Stimulated activated naive B cell treated with anti-CD40 and anti-IgM and Interleukin-4, amounts not matched to agents 10 μg/mL and 1 μg/mL and 100 μg/mL, for 72 hours (primary cell): ENCODE results near the gene RBM17.
A peak's percentile ranks its signal among the peaks of the same experiment; 100 is the strongest.

ENCODE experiments used
- ATAC-seq, 2 donors: fragments of 150-1000 bp; cut with Tn5 transposase; replicated peaks; 2 replicates each; pipeline ENCODE4 v1.10.0; 2021; ENCODE audit warnings: moderate library complexity in 1 of 2
- DNase-seq: peaks from one replicate; pipeline ENCODE4 v3.0.0; 2021
- H3K27ac Mint-ChIP-seq: one replicate; pipeline ENCODE4 v1.8.0; 2022; ENCODE audit warnings: mild to moderate bottlenecking, mixed read lengths
- H3K27me3 Mint-ChIP-seq, 2 donors: one replicate each; pipeline ENCODE4 v1.8.0; 2022; ENCODE audit warnings: mixed read lengths in 2 of 2
- H3K36me3 Mint-ChIP-seq, 2 donors: one replicate each; pipeline ENCODE4 v1.8.0; 2022; ENCODE audit warnings: mixed read lengths in 2 of 2, mild to moderate bottlenecking in 1 of 2
- H3K4me1 Mint-ChIP-seq, 2 donors: one replicate each; pipeline ENCODE4 v1.8.0; 2022; ENCODE audit warnings: mixed read lengths in 2 of 2, mild to moderate bottlenecking in 1 of 2
- H3K4me3 Mint-ChIP-seq, 2 donors: one replicate each; pipeline ENCODE4 v1.8.0; 2022; ENCODE audit warnings: mild to moderate bottlenecking in 2 of 2, mixed read lengths in 2 of 2, moderate library complexity in 1 of 2
- H3K9me3 Mint-ChIP-seq, 2 donors: one replicate each; pipeline ENCODE4 v1.8.0; 2022; ENCODE audit warnings: mixed read lengths in 2 of 2, mild to moderate bottlenecking in 1 of 2

The RBM17 gene

GRCh38 chr10:6080417-6080973, 8.3 kb upstream of the RBM17 start:
- H3K4me1 Mint-ChIP-seq, result peaks cover 3 to 12% of the 10 kb centered on the region in 2 donors
- ATAC-seq (no peak), DNase-seq (no peak)
- no peak overlapping the region for H3K27ac Mint-ChIP-seq
- H3K4me3 Mint-ChIP-seq, result no peak overlapping the region
- H3K9me3 Mint-ChIP-seq, result no peaks in the 10 kb centered on the region
- H3K36me3 Mint-ChIP-seq, result no peaks in the 10 kb centered on the region
- no peaks in the 10 kb centered on the region for H3K27me3 Mint-ChIP-seq

DNA sequence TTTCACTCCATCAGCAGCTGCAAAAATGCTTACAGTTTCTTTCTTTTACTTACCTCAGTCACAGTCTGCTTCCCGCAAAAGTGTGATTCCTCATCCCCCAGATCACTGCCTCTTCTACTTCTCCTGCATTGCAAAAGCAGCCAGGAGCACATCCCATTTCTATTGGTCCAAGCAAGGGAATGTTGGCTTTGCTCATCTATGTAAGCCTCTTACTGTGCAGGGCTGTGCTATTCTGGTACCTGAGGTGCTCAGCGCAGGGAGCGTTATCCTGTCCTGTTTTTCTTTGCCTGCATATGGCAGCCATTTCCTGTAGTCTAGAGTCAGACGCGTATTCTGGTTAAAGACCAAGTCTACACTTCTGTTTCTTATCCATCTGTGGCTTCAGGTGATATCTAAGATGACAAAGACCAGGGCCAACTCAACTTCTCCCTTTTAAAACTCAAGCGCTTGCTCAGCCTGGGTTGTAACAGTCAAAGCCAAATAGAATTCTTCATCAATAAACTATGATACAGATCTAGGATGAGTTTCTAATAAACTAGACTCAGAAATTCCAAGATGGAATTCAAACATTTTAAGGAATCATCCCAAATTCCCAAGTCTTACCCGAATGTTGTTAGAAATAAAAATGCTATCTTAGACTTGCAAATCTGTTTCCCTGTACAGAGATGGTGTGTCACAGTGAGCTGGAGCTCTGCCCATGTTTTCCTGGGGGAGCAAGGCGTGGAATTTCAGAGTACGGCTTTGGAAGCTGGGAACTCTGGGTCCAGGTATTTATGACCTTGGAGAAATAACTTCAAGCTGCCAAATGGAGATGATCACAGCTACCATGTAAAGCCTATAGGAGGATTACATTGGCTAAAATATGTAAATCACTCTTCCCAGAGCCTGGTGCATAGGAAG, 6.1 kb upstream of the RBM17 start:
- ATAC-seq, result no peak
- Mint-ChIP-seq H3K27me3 (no peaks in the 10 kb centered on the region), H3K27ac (no peak overlapping the region), H3K9me3 (no peaks in the 10 kb centered on the region), H3K4me3 (no peak overlapping the region), H3K36me3 (no peaks in the 10 kb centered on the region), H3K4me1 (peaks cover 23 to 25% of the 10 kb centered on the region in 2 donors)
- DNase-seq, result no peak

- no peak for DNase-seq
- H3K4me3 Mint-ChIP-seq, result no peak overlapping the region
Observed at GRCh38 chr10:6083523-6084475, 5.0 kb upstream of the RBM17 start.

DNA sequence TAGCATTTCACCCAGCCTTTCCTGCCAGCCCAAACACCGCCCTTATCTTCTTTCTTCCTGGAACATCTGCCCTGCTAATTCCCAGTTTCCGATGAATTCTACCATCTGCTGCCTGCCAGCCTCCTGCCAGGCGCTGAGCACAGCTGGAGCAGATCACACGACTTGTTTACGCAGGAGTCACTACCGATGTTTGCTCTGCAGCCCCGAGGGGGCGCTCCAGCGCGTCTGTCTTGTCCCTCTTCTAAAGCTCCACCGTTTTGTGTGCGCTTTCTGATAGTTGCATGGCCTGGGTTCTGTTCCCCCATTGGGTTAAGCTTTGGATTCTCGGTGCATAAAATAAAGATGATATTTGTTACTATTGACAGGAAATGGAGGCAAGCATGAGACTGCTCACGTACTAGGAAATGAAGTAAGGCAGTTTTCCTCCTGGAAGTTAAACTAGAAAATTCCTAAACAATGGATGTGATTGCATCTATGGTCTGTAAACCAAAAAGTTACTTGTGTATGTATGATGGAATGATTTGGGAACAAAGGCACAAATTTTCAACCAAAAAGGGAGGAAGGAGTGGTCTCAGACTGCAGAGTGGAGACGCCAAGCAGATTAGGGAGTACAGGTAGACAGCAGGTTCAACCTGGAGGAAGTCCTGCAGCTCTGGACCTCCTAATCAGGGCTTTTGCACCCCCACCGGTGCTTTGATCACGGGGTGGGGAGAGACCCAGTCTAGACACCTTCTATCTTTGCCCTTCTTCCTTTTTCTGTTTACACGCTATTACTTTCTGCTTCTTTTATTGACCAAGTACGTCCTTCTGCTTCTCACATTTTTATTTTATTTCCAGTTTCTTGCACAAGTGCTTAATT, 2.2 kb upstream of the RBM17 start:
- DNase-seq (peak; percentile 78), ATAC-seq (peak; percentile 81 to 82)
- H3K9me3 Mint-ChIP-seq, result no peaks in the 10 kb centered on the region
- peak overlapping the region; percentile 69 to 78 for H3K4me3 Mint-ChIP-seq
- H3K27ac Mint-ChIP-seq, result peak overlapping the region; percentile 94
- peaks cover 35 to 55% of the 10 kb centered on the region in 2 donors for H3K4me1 Mint-ChIP-seq
- H3K27me3 Mint-ChIP-seq, result no peaks in the 10 kb centered on the region
- peaks cover 0 to 2% of the 10 kb centered on the region in 2 donors for H3K36me3 Mint-ChIP-seq

More at GRCh38 chr10:6083523-6084475, 5.0 kb upstream of the RBM17 start:
- Mint-ChIP-seq H3K4me1 (peaks cover 33 to 34% of the 10 kb centered on the region in 2 donors), H3K36me3 (no peaks in the 10 kb centered on the region), H3K9me3 (no peaks in the 10 kb centered on the region), H3K27ac (no peak overlapping the region), H3K27me3 (no peaks in the 10 kb centered on the region)
- ATAC-seq, result no peak

GRCh38 chr10:6089334-6090219, 743 bp downstream of the RBM17 start:
- Mint-ChIP-seq H3K9me3 (no peaks in the 10 kb centered on the region), H3K4me3 (peak overlapping the region; percentile 90 to 95), H3K27ac (peak overlapping the region; percentile 87), H3K27me3 (no peaks in the 10 kb centered on the region), H3K36me3 (peaks cover 11 to 12% of the 10 kb centered on the region in 2 donors), H3K4me1 (peaks cover 40 to 80% of the 10 kb centered on the region in 2 donors)
- peak in 1 of 2 donors; percentile 6 for ATAC-seq
- DNase-seq, result peak; percentile 12

DNA sequence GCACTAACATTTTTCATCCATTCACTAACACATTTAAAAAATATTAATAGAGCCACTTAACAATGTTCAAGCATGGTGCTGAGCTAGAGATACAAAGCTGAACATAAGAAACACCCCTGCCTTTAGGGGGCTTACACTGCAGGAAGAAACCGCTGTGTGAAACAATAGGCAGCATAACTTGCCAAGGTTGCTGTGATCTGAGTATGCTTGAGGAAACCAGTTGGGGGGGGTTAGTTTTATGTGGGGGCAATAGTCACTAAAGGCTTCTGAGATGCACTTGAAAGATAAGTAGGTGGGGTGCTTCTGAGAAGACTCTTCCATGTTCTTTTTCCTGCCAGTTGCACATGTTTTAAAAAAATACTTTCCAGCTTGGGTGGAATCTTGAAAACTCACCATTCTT, 2.8 kb downstream of the RBM17 start:
- Mint-ChIP-seq H3K27ac (no peak overlapping the region), H3K9me3 (no peaks in the 10 kb centered on the region), H3K4me3 (no peak overlapping the region), H3K4me1 (peaks cover 41 to 78% of the 10 kb centered on the region in 2 donors), H3K27me3 (no peaks in the 10 kb centered on the region), H3K36me3 (peaks cover 13 to 19% of the 10 kb centered on the region in 2 donors)
- DNase-seq, result no peak
- ATAC-seq, result no peak

GRCh38 chr10:6092731-6093130, 3.9 kb downstream of the RBM17 start:
- ATAC-seq, result no peak
- peaks cover 20 to 27% of the 10 kb centered on the region in 2 donors for H3K36me3 Mint-ChIP-seq
- no peak overlapping the region for H3K4me3 Mint-ChIP-seq
- H3K9me3 Mint-ChIP-seq, result no peaks in the 10 kb centered on the region
- H3K27me3 Mint-ChIP-seq, result no peaks in the 10 kb centered on the region
- no peak for DNase-seq
- H3K4me1 Mint-ChIP-seq, result peaks cover 36 to 72% of the 10 kb centered on the region in 2 donors
- no peak overlapping the region for H3K27ac Mint-ChIP-seq

DNA sequence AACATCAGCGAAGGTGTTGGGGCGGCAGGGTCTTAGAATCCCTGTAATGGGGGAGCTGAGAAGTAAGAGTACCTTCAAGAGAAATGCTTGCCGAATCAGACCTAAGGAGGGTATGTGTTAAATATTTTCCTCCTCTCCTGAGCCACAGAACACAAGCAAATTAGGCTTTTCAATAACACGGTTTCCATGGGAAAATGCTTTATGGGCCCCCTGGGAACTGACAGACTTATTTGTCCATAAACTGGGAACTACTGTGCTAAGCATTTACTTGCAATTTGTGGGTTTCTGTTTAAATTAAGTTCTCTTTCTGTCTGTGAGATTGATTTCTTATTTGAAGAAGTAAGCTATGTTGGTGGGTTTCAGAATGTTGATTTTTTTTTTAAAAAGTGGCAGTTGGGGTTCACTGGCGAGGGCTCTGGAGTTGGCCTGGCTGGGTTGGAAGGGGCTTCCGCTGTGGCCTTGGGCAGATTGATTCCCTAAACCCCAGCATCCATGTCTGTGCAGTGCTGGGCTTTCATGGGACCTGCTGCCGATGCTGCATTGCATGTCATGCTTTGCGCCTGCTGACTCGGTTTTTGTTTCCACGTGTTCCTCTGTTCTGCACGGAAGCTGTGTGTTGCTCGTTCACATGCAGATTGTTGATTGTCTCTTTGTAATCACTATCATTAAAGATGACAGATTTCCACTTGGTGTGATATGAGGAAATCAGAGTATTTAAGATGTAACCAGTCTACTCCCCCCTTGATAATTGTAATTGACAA, 7.2 kb downstream of the RBM17 start:
- Mint-ChIP-seq H3K27me3 (no peaks in the 10 kb centered on the region), H3K4me3 (no peak overlapping the region), H3K36me3 (peaks cover 32 to 43% of the 10 kb centered on the region in 2 donors), H3K9me3 (no peaks in the 10 kb centered on the region), H3K4me1 (peaks cover 24 to 60% of the 10 kb centered on the region in 2 donors), H3K27ac (no peak overlapping the region)
- ATAC-seq (no peak), DNase-seq (no peak)

- peaks cover 36 to 43% of the 10 kb centered on the region in 2 donors for H3K36me3 Mint-ChIP-seq
Observed at GRCh38 chr10:6097063-6097462, 8.2 kb downstream of the RBM17 start.

DNA sequence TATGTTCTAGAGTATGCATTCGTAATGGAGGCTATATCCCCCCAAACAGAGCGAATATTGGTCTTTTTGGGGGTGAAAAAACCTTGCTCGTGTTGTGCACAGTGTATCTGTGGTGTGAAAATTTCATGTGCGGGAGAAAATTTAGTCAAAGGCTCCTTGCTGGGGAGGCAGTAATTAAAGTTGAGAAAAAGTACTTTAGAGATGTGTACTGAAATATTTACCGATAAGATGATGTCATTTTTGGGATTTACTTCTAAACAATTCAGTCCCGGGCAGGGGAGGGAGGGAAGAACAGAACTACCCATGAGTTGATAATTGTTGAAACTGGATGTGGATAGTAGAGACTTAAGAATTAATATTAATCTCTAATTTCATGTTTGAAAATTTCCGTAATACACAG, 9.3 kb downstream of the RBM17 start:
- H3K9me3 Mint-ChIP-seq, result no peaks in the 10 kb centered on the region
- peaks cover 37 to 45% of the 10 kb centered on the region in 2 donors for H3K36me3 Mint-ChIP-seq
- H3K4me3 Mint-ChIP-seq, result no peak overlapping the region
- no peaks in the 10 kb centered on the region for H3K27me3 Mint-ChIP-seq
- DNase-seq, result no peak
- no peak overlapping the region for H3K27ac Mint-ChIP-seq
- no peak for ATAC-seq
- H3K4me1 Mint-ChIP-seq, result peaks cover 19 to 49% of the 10 kb centered on the region in 2 donors

More at GRCh38 chr10:6097063-6097462, 8.2 kb downstream of the RBM17 start:
- H3K4me3 Mint-ChIP-seq, result no peak overlapping the region
- ATAC-seq, result no peak
- DNase-seq, result no peak
- H3K9me3 Mint-ChIP-seq, result no peaks in the 10 kb centered on the region
- H3K27ac Mint-ChIP-seq, result no peak overlapping the region
- peaks cover 24 to 50% of the 10 kb centered on the region in 2 donors for H3K4me1 Mint-ChIP-seq
- no peaks in the 10 kb centered on the region for H3K27me3 Mint-ChIP-seq

DNA sequence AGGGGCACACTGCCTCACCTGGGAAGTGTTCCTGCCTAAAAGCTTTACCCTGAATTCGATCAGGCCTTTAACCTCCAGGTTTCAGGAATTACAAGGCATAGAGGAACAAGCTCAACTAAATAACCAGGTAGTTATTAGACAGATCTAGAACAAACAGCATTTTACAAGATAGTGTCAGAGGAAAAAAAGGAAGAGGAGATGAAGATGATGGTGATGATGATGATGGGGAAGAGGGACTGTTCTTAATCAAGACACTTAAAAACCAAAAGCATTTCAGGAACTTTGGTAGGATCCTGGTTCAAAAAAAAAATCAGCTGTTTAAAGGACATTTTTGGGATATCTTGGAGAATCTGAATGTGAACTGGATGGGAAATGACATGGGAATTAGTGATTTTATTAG, 11.5 kb downstream of the RBM17 start:
- peaks cover 8 to 29% of the 10 kb centered on the region in 2 donors for H3K4me1 Mint-ChIP-seq
- no peak overlapping the region for H3K4me3 Mint-ChIP-seq
- DNase-seq (no peak), ATAC-seq (no peak)
- no peaks in the 10 kb centered on the region for H3K27me3 Mint-ChIP-seq
- H3K27ac Mint-ChIP-seq, result peak overlapping the region; percentile 48
- H3K36me3 Mint-ChIP-seq, result peaks cover 34 to 43% of the 10 kb centered on the region in 2 donors
- H3K9me3 Mint-ChIP-seq, result no peaks in the 10 kb centered on the region

DNA sequence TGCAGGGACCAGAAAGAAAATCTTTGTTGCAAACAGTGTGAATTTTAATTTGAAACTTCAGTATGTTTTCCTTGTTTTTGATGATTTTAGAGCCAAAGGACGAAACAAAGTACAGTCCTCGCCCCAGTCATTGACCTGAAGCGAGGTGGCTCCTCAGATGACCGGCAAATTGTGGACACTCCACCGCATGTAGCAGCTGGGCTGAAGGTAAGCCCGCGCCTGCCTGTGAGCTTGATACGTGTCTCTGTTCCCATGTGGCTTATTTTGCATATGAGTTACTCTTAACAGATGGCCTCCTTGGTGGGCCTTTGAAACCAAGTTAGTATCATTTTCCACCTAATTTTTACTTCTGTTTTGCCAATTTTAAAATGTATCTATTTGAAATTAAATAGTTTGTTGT, 12.3 kb downstream of the RBM17 start:
- Mint-ChIP-seq H3K27me3 (no peaks in the 10 kb centered on the region), H3K9me3 (no peaks in the 10 kb centered on the region), H3K27ac (peak overlapping the region; percentile 56), H3K4me3 (no peak overlapping the region), H3K4me1 (peaks cover 8 to 27% of the 10 kb centered on the region in 2 donors), H3K36me3 (peaks cover 37 to 43% of the 10 kb centered on the region in 2 donors)
- DNase-seq (no peak), ATAC-seq (no peak)
